NCI-H2227 (cell line): ENCODE results near the gene GNB1L.

ENCODE experiments used
- DNase-seq: peaks from one replicate; lab custom pipeline; 2025; ENCODE audit not compliant: unreplicated experiment; lab: John Stamatoyannopoulos, UW

The GNB1L gene

GRCh38 chr22:19740586-19740985 is 114.1 kb downstream of the GNB1L start:
- no peak for DNase-seq

- DNase-seq, result no peak
These were observed 114.7 kb downstream of the GNB1L start for GRCh38 chr22:19739911-19740449.

GRCh38 chr22:19739448-19739895 is 115.2 kb downstream of the GNB1L start:
- DNase-seq, result no peak

GRCh38 chr22:19738664-19739447 is 115.8 kb downstream of the GNB1L start:
- DNase-seq, result no peak

- no peak for DNase-seq
These were observed 116.6 kb downstream of the GNB1L start for GRCh38 chr22:19737846-19738663.

GRCh38 chr22:19735665-19736510 is 118.8 kb downstream of the GNB1L start:
- no peak for DNase-seq

- no peak for DNase-seq
These were observed 119.8 kb downstream of the GNB1L start for GRCh38 chr22:19734837-19735382.

- no peak for DNase-seq
These were observed 120.5 kb downstream of the GNB1L start for GRCh38 chr22:19734163-19734562.

GRCh38 chr22:19733755-19734154 is 120.9 kb downstream of the GNB1L start:
- DNase-seq, result no peak
